Measurements from ENCODE around the gene SLC25A6.

Gene SLC25A6

GRCh38 chrX:1425381-1425780 is 33.5 kb upstream of the SLC25A6 start:
- Histone ChIP-seq H3K18ac (ENCODE audit: low read depth in 1 of 2, low read length in 2 of 2) (no peak overlapping the region), H2BK120ac (ENCODE audit: low read depth, low read length) (no peak overlapping the region), H3K14ac (ENCODE audit: low read length in 2 of 2) (no peak overlapping the region), H2AK5ac (ENCODE audit: low read length, severe bottlenecking) (no peak overlapping the region), H3K79me1 (replicated peaks; ENCODE audit: low read length, poor library complexity, severe bottlenecking) (no peaks in the 10 kb centered on the region), H2BK12ac (ENCODE audit: low read length in 2 of 2) (no peak overlapping the region), H3K4ac (ENCODE audit: low read depth in 1 of 2, low read length in 2 of 2) (no peak overlapping the region), H3K4me2 (ENCODE audit: low read length, poor library complexity, severe bottlenecking) (no peak overlapping the region), H3K27me3 (ENCODE audit: control insufficient read depth in 1 of 2, insufficient read depth in 1 of 2, low read length in 2 of 2) (no peaks in the 10 kb centered on the region), H4K8ac (ENCODE audit: low read length) (no peak overlapping the region), H3K4me3 (ENCODE audit: insufficient read depth in 1 of 2, low read depth in 1 of 2, low read length in 2 of 2) (no peak overlapping the region), H3K36me3 (ENCODE audit: control insufficient read depth in 1 of 2, insufficient read depth in 2 of 2, low read depth in 1 of 2, low read length in 2 of 2) (peaks cover 55 to 70% of the 10 kb centered on the region in 2 experiments), H3K9me3 (ENCODE audit: control insufficient read depth, low read length) (peaks cover 23% of the 10 kb centered on the region), H2AFZ (ENCODE audit: low read depth, low read length) (no peak overlapping the region), H2BK5ac (ENCODE audit: low read depth, low read length, poor library complexity, severe bottlenecking) (no peak overlapping the region), H3K27ac (ENCODE audit: low read length, poor library complexity, severe bottlenecking) (no peak overlapping the region), H3K23ac (ENCODE audit: low read length in 2 of 2) (no peak overlapping the region), H2BK15ac (ENCODE audit: low read depth, poor library complexity, severe bottlenecking) (no peak overlapping the region), H3K4me1 (ENCODE audit: control insufficient read depth, insufficient read depth, low read depth, low read length) (no peaks in the 10 kb centered on the region), H3K9ac (ENCODE audit: low read length) (no peak overlapping the region), H4K91ac (ENCODE audit: low read length) (no peak overlapping the region)
- DNase-seq, result no peak
- WGBS, result 98% methylated on average over 10 of the region's 10 CpGs

- Histone ChIP-seq H3K9me3 (ENCODE audit: control insufficient read depth, low read length) (peaks cover 23% of the 10 kb centered on the region), H3K4ac (ENCODE audit: low read depth in 1 of 2, low read length in 2 of 2) (no peak overlapping the region), H3K79me1 (replicated peaks; ENCODE audit: low read length, poor library complexity, severe bottlenecking) (no peaks in the 10 kb centered on the region), H3K27ac (ENCODE audit: low read length, poor library complexity, severe bottlenecking) (no peak overlapping the region), H3K4me1 (ENCODE audit: control insufficient read depth, insufficient read depth, low read depth, low read length) (no peaks in the 10 kb centered on the region), H3K18ac (ENCODE audit: low read depth in 1 of 2, low read length in 2 of 2) (no peak overlapping the region), H3K14ac (ENCODE audit: low read length in 2 of 2) (no peak overlapping the region), H3K23ac (ENCODE audit: low read length in 2 of 2) (no peak overlapping the region), H4K91ac (ENCODE audit: low read length) (no peak overlapping the region), H3K4me2 (ENCODE audit: low read length, poor library complexity, severe bottlenecking) (no peak overlapping the region), H3K27me3 (ENCODE audit: control insufficient read depth in 1 of 2, insufficient read depth in 1 of 2, low read length in 2 of 2) (no peaks in the 10 kb centered on the region), H3K9ac (ENCODE audit: low read length) (no peak overlapping the region), H2BK5ac (ENCODE audit: low read depth, low read length, poor library complexity, severe bottlenecking) (no peak overlapping the region), H2BK15ac (ENCODE audit: low read depth, poor library complexity, severe bottlenecking) (no peak overlapping the region), H2BK12ac (ENCODE audit: low read length in 2 of 2) (no peak overlapping the region), H3K36me3 (ENCODE audit: control insufficient read depth in 1 of 2, insufficient read depth in 2 of 2, low read depth in 1 of 2, low read length in 2 of 2) (peaks cover 55 to 69% of the 10 kb centered on the region in 2 experiments), H3K4me3 (ENCODE audit: insufficient read depth in 1 of 2, low read depth in 1 of 2, low read length in 2 of 2) (no peak overlapping the region), H2AFZ (ENCODE audit: low read depth, low read length) (no peak overlapping the region), H4K8ac (ENCODE audit: low read length) (no peak overlapping the region), H2AK5ac (ENCODE audit: low read length, severe bottlenecking) (no peak overlapping the region), H2BK120ac (ENCODE audit: low read depth, low read length) (no peak overlapping the region)
- no peak for DNase-seq
- 96% methylated on average over 9 of the region's 9 CpGs for WGBS
Measured at GRCh38 chrX:1424147-1424851, 32.4 kb upstream of the SLC25A6 start.

GRCh38 chrX:1423215-1423614 is 31.3 kb upstream of the SLC25A6 start:
- no peak overlapping the region for H3K4me3 ChIP-seq (ENCODE audit: insufficient read depth in 1 of 2, low read depth in 1 of 2, low read length in 2 of 2)
- no peak overlapping the region for H3K23ac ChIP-seq (ENCODE audit: low read length in 2 of 2)
- no peak overlapping the region for H3K9ac ChIP-seq (ENCODE audit: low read length)
- no peak overlapping the region for H3K27ac ChIP-seq (ENCODE audit: low read length, poor library complexity, severe bottlenecking)
- no peak overlapping the region for H4K8ac ChIP-seq (ENCODE audit: low read length)
- no peak overlapping the region for H2BK12ac ChIP-seq (ENCODE audit: low read length in 2 of 2)
- H2BK120ac ChIP-seq (ENCODE audit: low read depth, low read length), result no peak overlapping the region
- no peak overlapping the region for H2BK15ac ChIP-seq (ENCODE audit: low read depth, poor library complexity, severe bottlenecking)
- no peaks in the 10 kb centered on the region for H3K4me1 ChIP-seq (ENCODE audit: control insufficient read depth, insufficient read depth, low read depth, low read length)
- H2AFZ ChIP-seq (ENCODE audit: low read depth, low read length), result no peak overlapping the region
- no peak overlapping the region for H4K91ac ChIP-seq (ENCODE audit: low read length)
- H3K4me2 ChIP-seq (ENCODE audit: low read length, poor library complexity, severe bottlenecking), result no peak overlapping the region
- no peak overlapping the region for H3K4ac ChIP-seq (ENCODE audit: low read depth in 1 of 2, low read length in 2 of 2)
- no peak overlapping the region for H2AK5ac ChIP-seq (ENCODE audit: low read length, severe bottlenecking)
- H3K18ac ChIP-seq (ENCODE audit: low read depth in 1 of 2, low read length in 2 of 2), result no peak overlapping the region
- H3K79me1 ChIP-seq (replicated peaks; ENCODE audit: low read length, poor library complexity, severe bottlenecking), result no peaks in the 10 kb centered on the region
- no peak overlapping the region for H2BK5ac ChIP-seq (ENCODE audit: low read depth, low read length, poor library complexity, severe bottlenecking)
- peaks cover 65 to 80% of the 10 kb centered on the region in 2 experiments for H3K36me3 ChIP-seq (ENCODE audit: control insufficient read depth in 1 of 2, insufficient read depth in 2 of 2, low read depth in 1 of 2, low read length in 2 of 2)
- H3K27me3 ChIP-seq (ENCODE audit: control insufficient read depth in 1 of 2, insufficient read depth in 1 of 2, low read length in 2 of 2), result no peaks in the 10 kb centered on the region
- DNase-seq, result no peak
- H3K14ac ChIP-seq (ENCODE audit: low read length in 2 of 2), result no peak overlapping the region
- peaks cover 23% of the 10 kb centered on the region for H3K9me3 ChIP-seq (ENCODE audit: control insufficient read depth, low read length)
- WGBS, result 84% methylated on average over 2 of the region's 2 CpGs

- Histone ChIP-seq H3K4me3 (ENCODE audit: insufficient read depth in 1 of 2, low read depth in 1 of 2, low read length in 2 of 2) (no peak overlapping the region), H3K23ac (ENCODE audit: low read length in 2 of 2) (no peak overlapping the region), H3K9ac (ENCODE audit: low read length) (no peak overlapping the region), H2AFZ (ENCODE audit: low read depth, low read length) (no peak overlapping the region), H3K27ac (ENCODE audit: low read length, poor library complexity, severe bottlenecking) (no peak overlapping the region), H4K91ac (ENCODE audit: low read length) (no peak overlapping the region), H3K14ac (ENCODE audit: low read length in 2 of 2) (no peak overlapping the region), H3K18ac (ENCODE audit: low read depth in 1 of 2, low read length in 2 of 2) (no peak overlapping the region), H2BK120ac (ENCODE audit: low read depth, low read length) (no peak overlapping the region), H3K9me3 (ENCODE audit: control insufficient read depth, low read length) (peaks cover 23% of the 10 kb centered on the region), H3K79me1 (replicated peaks; ENCODE audit: low read length, poor library complexity, severe bottlenecking) (no peaks in the 10 kb centered on the region), H3K4ac (ENCODE audit: low read depth in 1 of 2, low read length in 2 of 2) (no peak overlapping the region), H3K4me1 (ENCODE audit: control insufficient read depth, insufficient read depth, low read depth, low read length) (no peaks in the 10 kb centered on the region), H2BK12ac (ENCODE audit: low read length in 2 of 2) (no peak overlapping the region), H3K27me3 (ENCODE audit: control insufficient read depth in 1 of 2, insufficient read depth in 1 of 2, low read length in 2 of 2) (no peaks in the 10 kb centered on the region), H2BK5ac (ENCODE audit: low read depth, low read length, poor library complexity, severe bottlenecking) (no peak overlapping the region), H3K36me3 (ENCODE audit: control insufficient read depth in 1 of 2, insufficient read depth in 2 of 2, low read depth in 1 of 2, low read length in 2 of 2) (peaks cover 67 to 83% of the 10 kb centered on the region in 2 experiments), H3K4me2 (ENCODE audit: low read length, poor library complexity, severe bottlenecking) (no peak overlapping the region), H2BK15ac (ENCODE audit: low read depth, poor library complexity, severe bottlenecking) (no peak overlapping the region), H2AK5ac (ENCODE audit: low read length, severe bottlenecking) (no peak overlapping the region), H4K8ac (ENCODE audit: low read length) (no peak overlapping the region)
- 98% methylated on average over 4 of the region's 4 CpGs for WGBS
- no peak for DNase-seq
Measured at GRCh38 chrX:1422135-1422465, 30.2 kb upstream of the SLC25A6 start.
